SK-N-SH treated with all-trans-retinoic acid at 6 μM for 48 hours (cell line): ENCODE data around the gene DTD1.

Source experiments
- ATAC-seq: fragments of 200-7000 bp; cut with Tn5 transposase; 3 replicates; pipeline ENCODE4 v1.9.1; 2020; ENCODE audit warnings: mild to moderate bottlenecking, moderate library complexity
- ARNTL ChIP-seq: fragments of 450-650 bp; formaldehyde crosslinking; IDR thresholded peaks from 2 replicates; pipeline ENCODE4 v1.5.0; 2020; ENCODE audit warnings: low read depth, mild to moderate bottlenecking, moderate library complexity, borderline replicate concordance
- BACH2 ChIP-seq: fragments of 250-450 bp; sonication (Bioruptor Pico); IDR thresholded peaks from 2 replicates; pipeline ENCODE4 v1.9.0; 2021; ENCODE audit warnings: mild to moderate bottlenecking, borderline replicate concordance
- CSDC2 ChIP-seq: fragments of 250-450 bp; sonication (Bioruptor Pico); IDR thresholded peaks from 2 replicates; pipeline ENCODE4 v1.5.0; 2020; ENCODE audit warnings: mild to moderate bottlenecking, moderate library complexity
- ESRRG ChIP-seq: fragments of 250-450 bp; sonication (Bioruptor Pico); IDR thresholded peaks from 2 replicates; pipeline ENCODE4 v1.6.1; 2021; ENCODE audit warnings: mild to moderate bottlenecking
- GLIS3 ChIP-seq: fragments of 250-450 bp; sonication (Bioruptor Pico); IDR thresholded peaks from 2 replicates; pipeline ENCODE4 v1.5.0; 2020; ENCODE audit warnings: mild to moderate bottlenecking, moderate library complexity
- ISL1 ChIP-seq: fragments of 250-450 bp; sonication (Bioruptor Pico); IDR thresholded peaks from 2 replicates; pipeline ENCODE4 v2.1.2; 2022; ENCODE audit warnings: mild to moderate bottlenecking, moderate library complexity
- OSR1 ChIP-seq: fragments of 250-450 bp; sonication (Bioruptor Pico); IDR thresholded peaks from 2 replicates; pipeline ENCODE4 v1.8.0; 2022; ENCODE audit warnings: moderate library complexity, mild to moderate bottlenecking, inconsistent platforms
- PPARA ChIP-seq: fragments of 250-450 bp; sonication (Bioruptor Pico); IDR thresholded peaks from 2 replicates; pipeline ENCODE4 v1.5.0; 2020; ENCODE audit warnings: mild to moderate bottlenecking, borderline replicate concordance
- RARB ChIP-seq: fragments of 250-450 bp; sonication (Bioruptor Pico); IDR thresholded peaks from 2 replicates; pipeline ENCODE4 v1.8.0; 2021; ENCODE audit warnings: mild to moderate bottlenecking, moderate library complexity
- SNAI2 ChIP-seq: fragments of 250-450 bp; sonication (Bioruptor Pico); IDR thresholded peaks from 2 replicates; pipeline ENCODE4 v1.5.0; 2020; ENCODE audit warnings: mild to moderate bottlenecking, moderate library complexity
- TCF4 ChIP-seq: fragments of 250-450 bp; sonication (Bioruptor Pico); IDR thresholded peaks from 2 replicates; pipeline ENCODE4 v1.8.0; 2021; ENCODE audit warnings: mild to moderate bottlenecking, moderate library complexity, borderline replicate concordance
- ZFP30 ChIP-seq: fragments of 450-650 bp; formaldehyde crosslinking; IDR thresholded peaks from 2 replicates; pipeline ENCODE4 v1.5.0; 2022; ENCODE audit warnings: mild to moderate bottlenecking, moderate library complexity
- ZNF565 ChIP-seq: fragments of 450-650 bp; formaldehyde crosslinking; conservative IDR thresholded peaks from 2 replicates; pipeline ENCODE4 v1.5.0; 2020; ENCODE audit warnings: low read depth, mild to moderate bottlenecking, moderate library complexity
- ZNF8 ChIP-seq: fragments of 450-650 bp; formaldehyde crosslinking; IDR thresholded peaks from 2 replicates; pipeline ENCODE4 v1.5.0; 2020; ENCODE audit warnings: mild to moderate bottlenecking, moderate library complexity
- TF ChIP-seq, protein P1 (sequence below): fragments of 250-450 bp; sonication (Bioruptor Pico); IDR thresholded peaks from 2 replicates; pipeline ENCODE4 v1.8.0; 2021; ENCODE audit warnings: low read depth, mild to moderate bottlenecking, moderate library complexity, borderline replicate concordance
- TF ChIP-seq, protein P2 (sequence below): fragments of 250-450 bp; sonication (Bioruptor Pico); IDR thresholded peaks from 2 replicates; pipeline ENCODE4 v1.5.1; 2021; ENCODE audit warnings: mild to moderate bottlenecking, moderate library complexity
- TF ChIP-seq, protein P3 (sequence below): fragments of 250-450 bp; sonication (Bioruptor Pico); IDR thresholded peaks from 2 replicates; pipeline ENCODE4 v1.8.0; 2020; ENCODE audit warnings: mild to moderate bottlenecking, moderate library complexity, borderline replicate concordance
- TF ChIP-seq, protein P4 (sequence below): fragments of 250-450 bp; sonication (Bioruptor Pico); IDR thresholded peaks from 2 replicates; pipeline ENCODE4 v1.5.1; 2020; ENCODE audit warnings: low read depth, mild to moderate bottlenecking, moderate library complexity
- TF ChIP-seq, protein P5 (sequence below): fragments of 250-450 bp; sonication (Bioruptor Pico); IDR thresholded peaks from 2 replicates; pipeline ENCODE4 v1.5.0; 2020; ENCODE audit warnings: mild to moderate bottlenecking, moderate library complexity

DTD1 gene

DNA sequence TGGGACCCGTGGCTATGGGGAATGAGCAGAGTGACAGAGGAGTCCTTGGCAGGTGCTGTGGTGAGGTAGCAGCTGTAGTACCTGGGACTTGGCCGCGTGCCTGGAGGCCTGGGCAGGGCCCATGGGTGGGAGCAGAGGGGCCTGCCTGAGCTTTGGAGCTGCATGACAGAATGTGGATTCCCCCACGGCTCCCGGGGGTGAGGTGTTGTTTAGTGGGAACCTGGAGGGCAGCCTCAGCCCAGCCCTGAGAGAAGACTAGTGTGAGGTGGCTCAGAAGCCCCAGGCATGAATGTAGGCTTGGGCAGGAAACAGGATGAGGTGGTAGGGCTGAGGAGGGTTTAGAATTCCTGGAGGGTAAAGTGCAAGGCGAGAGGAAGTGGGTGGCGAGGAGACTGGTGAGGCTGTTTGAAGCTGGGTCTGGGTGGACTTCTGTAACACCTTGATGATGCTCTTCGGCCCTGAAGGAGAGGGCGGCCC is 139.2 kb downstream of the DTD1 start:
- no peak for ATAC-seq
- TF ChIP-seq ZNF565 (no peak), ISL1 (CRISPR knock-in tag) (no peak), ZFP30 (CRISPR knock-in tag) (no peak), BACH2 (CRISPR knock-in tag) (no peak), OSR1 (no peak), PPARA (no peak), GLIS3 (CRISPR knock-in tag) (no peak), ZNF8 (no peak), RARB (CRISPR knock-in tag) (no peak)
- TF ChIP-seq, protein P1, sequence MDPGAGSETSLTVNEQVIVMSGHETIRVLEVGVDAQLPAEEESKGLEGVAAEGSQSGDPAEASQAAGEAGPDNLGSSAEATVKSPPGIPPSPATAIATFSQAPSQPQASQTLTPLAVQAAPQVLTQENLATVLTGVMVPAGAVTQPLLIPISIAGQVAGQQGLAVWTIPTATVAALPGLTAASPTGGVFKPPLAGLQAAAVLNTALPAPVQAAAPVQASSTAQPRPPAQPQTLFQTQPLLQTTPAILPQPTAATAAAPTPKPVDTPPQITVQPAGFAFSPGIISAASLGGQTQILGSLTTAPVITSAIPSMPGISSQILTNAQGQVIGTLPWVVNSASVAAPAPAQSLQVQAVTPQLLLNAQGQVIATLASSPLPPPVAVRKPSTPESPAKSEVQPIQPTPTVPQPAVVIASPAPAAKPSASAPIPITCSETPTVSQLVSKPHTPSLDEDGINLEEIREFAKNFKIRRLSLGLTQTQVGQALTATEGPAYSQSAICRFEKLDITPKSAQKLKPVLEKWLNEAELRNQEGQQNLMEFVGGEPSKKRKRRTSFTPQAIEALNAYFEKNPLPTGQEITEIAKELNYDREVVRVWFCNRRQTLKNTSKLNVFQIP (CRISPR knock-in tag) = no peak
- TF ChIP-seq, protein P2, sequence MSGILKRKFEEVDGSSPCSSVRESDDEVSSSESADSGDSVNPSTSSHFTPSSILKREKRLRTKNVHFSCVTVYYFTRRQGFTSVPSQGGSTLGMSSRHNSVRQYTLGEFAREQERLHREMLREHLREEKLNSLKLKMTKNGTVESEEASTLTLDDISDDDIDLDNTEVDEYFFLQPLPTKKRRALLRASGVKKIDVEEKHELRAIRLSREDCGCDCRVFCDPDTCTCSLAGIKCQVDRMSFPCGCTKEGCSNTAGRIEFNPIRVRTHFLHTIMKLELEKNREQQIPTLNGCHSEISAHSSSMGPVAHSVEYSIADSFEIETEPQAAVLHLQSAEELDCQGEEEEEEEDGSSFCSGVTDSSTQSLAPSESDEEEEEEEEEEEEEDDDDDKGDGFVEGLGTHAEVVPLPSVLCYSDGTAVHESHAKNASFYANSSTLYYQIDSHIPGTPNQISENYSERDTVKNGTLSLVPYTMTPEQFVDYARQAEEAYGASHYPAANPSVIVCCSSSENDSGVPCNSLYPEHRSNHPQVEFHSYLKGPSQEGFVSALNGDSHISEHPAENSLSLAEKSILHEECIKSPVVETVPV = no peak
- TF ChIP-seq, protein P3, sequence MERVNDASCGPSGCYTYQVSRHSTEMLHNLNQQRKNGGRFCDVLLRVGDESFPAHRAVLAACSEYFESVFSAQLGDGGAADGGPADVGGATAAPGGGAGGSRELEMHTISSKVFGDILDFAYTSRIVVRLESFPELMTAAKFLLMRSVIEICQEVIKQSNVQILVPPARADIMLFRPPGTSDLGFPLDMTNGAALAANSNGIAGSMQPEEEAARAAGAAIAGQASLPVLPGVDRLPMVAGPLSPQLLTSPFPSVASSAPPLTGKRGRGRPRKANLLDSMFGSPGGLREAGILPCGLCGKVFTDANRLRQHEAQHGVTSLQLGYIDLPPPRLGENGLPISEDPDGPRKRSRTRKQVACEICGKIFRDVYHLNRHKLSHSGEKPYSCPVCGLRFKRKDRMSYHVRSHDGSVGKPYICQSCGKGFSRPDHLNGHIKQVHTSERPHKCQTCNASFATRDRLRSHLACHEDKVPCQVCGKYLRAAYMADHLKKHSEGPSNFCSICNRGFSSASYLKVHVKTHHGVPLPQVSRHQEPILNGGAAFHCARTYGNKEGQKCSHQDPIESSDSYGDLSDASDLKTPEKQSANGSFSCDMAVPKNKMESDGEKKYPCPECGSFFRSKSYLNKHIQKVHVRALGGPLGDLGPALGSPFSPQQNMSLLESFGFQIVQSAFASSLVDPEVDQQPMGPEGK = no peak

DNA sequence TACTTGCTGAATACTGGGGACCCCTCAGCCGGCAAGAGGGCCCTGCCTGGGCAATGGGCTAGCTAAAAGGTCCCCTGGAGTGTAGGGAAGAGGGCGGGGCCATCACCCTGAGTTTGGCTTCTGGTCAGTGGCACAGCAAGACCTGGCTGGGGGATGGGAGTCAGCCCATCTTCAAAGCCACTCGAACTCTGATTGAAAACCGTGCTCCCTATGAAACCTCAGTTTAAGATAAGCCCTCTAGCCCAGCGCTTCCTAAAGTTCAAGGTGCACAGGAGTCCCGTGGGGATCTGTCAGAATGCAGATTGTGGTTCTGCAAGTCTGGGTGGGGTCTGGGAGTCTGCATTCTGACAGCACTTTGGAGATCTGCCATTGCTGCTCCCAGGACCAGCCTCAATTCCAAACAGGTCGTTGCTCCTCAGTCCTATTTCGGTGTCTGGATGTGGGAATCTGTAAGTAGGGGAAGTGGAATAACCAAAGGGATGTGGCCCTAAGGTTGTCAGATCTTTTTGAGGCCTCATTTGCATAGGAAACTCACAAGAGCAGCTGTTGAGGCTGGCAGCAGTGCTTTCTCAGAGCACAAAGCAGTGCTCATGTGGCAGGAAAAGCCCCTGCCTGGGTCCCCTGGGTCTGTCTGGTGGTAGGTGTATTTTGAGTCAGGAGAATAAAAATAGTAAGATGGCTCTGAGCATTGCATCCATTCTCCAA is 140.5 kb downstream of the DTD1 start:
- ATAC-seq = no peak
- TF ChIP-seq, protein P4, sequence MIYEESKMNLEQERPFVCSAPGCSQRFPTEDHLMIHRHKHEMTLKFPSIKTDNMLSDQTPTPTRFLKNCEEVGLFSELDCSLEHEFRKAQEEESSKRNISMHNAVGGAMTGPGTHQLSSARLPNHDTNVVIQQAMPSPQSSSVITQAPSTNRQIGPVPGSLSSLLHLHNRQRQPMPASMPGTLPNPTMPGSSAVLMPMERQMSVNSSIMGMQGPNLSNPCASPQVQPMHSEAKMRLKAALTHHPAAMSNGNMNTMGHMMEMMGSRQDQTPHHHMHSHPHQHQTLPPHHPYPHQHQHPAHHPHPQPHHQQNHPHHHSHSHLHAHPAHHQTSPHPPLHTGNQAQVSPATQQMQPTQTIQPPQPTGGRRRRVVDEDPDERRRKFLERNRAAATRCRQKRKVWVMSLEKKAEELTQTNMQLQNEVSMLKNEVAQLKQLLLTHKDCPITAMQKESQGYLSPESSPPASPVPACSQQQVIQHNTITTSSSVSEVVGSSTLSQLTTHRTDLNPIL (CRISPR knock-in tag) = no peak
- TF ChIP-seq CSDC2 (CRISPR knock-in tag) = no peak
- TF ChIP-seq, protein P2 = no peak
- no peak for TF ChIP-seq ZNF8

DNA sequence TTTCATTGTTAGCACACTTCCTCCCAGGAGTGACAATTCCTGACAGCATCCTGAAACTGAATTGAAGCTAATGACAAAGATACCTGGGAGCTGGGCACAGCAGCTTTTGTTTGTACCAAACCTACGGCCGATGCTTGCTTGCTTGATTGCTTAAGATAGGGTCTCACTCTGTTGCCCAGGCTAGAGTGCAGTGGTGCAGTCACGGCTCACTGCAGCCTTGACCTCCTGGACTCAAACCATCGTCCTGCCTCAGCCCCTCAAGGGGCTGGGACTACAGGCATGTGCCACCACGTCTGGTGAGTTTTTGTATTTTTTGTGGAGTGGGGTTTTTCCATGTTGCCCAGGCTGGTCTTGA is 141.0 kb downstream of the DTD1 start:
- no peak for ATAC-seq
- TF ChIP-seq ISL1 (CRISPR knock-in tag) (no peak), ZNF8 (no peak), SNAI2 (CRISPR knock-in tag) (no peak), TCF4 (no peak), ESRRG (no peak), ARNTL (CRISPR knock-in tag) (no peak)
- TF ChIP-seq, protein P5, sequence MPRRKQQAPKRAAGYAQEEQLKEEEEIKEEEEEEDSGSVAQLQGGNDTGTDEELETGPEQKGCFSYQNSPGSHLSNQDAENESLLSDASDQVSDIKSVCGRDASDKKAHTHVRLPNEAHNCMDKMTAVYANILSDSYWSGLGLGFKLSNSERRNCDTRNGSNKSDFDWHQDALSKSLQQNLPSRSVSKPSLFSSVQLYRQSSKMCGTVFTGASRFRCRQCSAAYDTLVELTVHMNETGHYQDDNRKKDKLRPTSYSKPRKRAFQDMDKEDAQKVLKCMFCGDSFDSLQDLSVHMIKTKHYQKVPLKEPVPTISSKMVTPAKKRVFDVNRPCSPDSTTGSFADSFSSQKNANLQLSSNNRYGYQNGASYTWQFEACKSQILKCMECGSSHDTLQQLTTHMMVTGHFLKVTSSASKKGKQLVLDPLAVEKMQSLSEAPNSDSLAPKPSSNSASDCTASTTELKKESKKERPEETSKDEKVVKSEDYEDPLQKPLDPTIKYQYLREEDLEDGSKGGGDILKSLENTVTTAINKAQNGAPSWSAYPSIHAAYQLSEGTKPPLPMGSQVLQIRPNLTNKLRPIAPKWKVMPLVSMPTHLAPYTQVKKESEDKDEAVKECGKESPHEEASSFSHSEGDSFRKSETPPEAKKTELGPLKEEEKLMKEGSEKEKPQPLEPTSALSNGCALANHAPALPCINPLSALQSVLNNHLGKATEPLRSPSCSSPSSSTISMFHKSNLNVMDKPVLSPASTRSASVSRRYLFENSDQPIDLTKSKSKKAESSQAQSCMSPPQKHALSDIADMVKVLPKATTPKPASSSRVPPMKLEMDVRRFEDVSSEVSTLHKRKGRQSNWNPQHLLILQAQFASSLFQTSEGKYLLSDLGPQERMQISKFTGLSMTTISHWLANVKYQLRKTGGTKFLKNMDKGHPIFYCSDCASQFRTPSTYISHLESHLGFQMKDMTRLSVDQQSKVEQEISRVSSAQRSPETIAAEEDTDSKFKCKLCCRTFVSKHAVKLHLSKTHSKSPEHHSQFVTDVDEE (CRISPR knock-in tag) = no peak
- TF ChIP-seq, protein P1 (CRISPR knock-in tag) = no peak
